B cell (primary cell): Measurements from ENCODE around the gene GIPC1. TPM values are rescaled to one million over a fixed set of nuclear protein-coding genes. Genes with fewer than 3 reads are reported as not detected.

Experiments
- ATAC-seq: fragments of 200-7000 bp; cut with Tn5 transposase; one replicate; pipeline ENCODE4 v1.10.0; 2021; ENCODE audit warnings: low read depth, mild to moderate bottlenecking, moderate number of reproducible peaks, moderate library complexity
- CTCF ChIA-PET: fragments of 350-600 bp; sonication (Branson Sonifier 250); formaldehyde crosslinking; loops from one replicate; lab custom pipeline; 2021; ENCODE audit warnings: antibody characterized with exemption, inconsistent platforms; lab: Charles Lee
- POLR2A ChIA-PET: fragments of 350-600 bp; sonication (Branson Sonifier 250); formaldehyde crosslinking; loops from one replicate; lab custom pipeline; 2021; ENCODE audit warnings: antibody characterized with exemption; lab: Charles Lee
- DNase-seq: peaks from one replicate; pipeline ENCODE4 v3.0.0; 2013
- H2AFZ ChIP-seq: 2 replicates; pipeline ENCODE4 v1.6.1; 2012; ENCODE audit warnings: mild to moderate bottlenecking, low read depth, low read length; ENCODE audit not compliant: insufficient read depth, poor library complexity, severe bottlenecking
- H3K27ac ChIP-seq, 2 donors: 1 replicate in 1 of 2; 2 replicates in 1 of 2; pipeline ENCODE4 v1.5.1; 2012 to 2013; ENCODE audit warnings: low read length in 2 of 2, mild to moderate bottlenecking in 2 of 2, moderate library complexity in 1 of 2
- H3K27me3 ChIP-seq, 4 experiments: fragments of 200-600 bp in 1 of 4; sonication (generic) in 1 of 4; replicated peaks in 1 of 4; 1 replicate in 2 of 4; 2 replicates in 2 of 4; pipeline versions ENCODE4 v1.6.1 to v1.7.0; 2013 to 2016; ENCODE audit warnings: low read length in 3 of 4, mild to moderate bottlenecking in 2 of 4, mixed read lengths in 1 of 4, moderate library complexity in 1 of 4; ENCODE audit not compliant: insufficient read depth in 4 of 4, control insufficient read depth in 3 of 4; ENCODE audit errors: control extremely low read depth in 1 of 4
- H3K36me3 ChIP-seq, 2 experiments: replicated peaks in 1 of 2; 1 replicate in 1 of 2; 2 replicates in 1 of 2; pipeline versions ENCODE4 v1.6.1 to v1.7.1; 2013; ENCODE audit warnings: low read length in 1 of 2; ENCODE audit not compliant: insufficient read depth in 2 of 2, control insufficient read depth in 1 of 2; ENCODE audit errors: control extremely low read depth in 1 of 2, extremely low read depth in 1 of 2
- H3K4me1 ChIP-seq, 2 donors: fragments of 200-600 bp in 1 of 2; sonication (generic) in 1 of 2; 1 replicate in 1 of 2; 2 replicates in 1 of 2; pipeline versions ENCODE4 v1.5.1 to v1.6.1; 2013 to 2017; ENCODE audit warnings: low read length in 2 of 2; ENCODE audit not compliant: control insufficient read depth in 2 of 2, insufficient read depth in 2 of 2
- H3K4me2 ChIP-seq: replicated peaks from 2 replicates; pipeline ENCODE3; 2012; ENCODE audit warnings: mild to moderate bottlenecking, low read depth, low read length; ENCODE audit not compliant: poor library complexity, severe bottlenecking
- H3K4me3 ChIP-seq, 5 experiments: fragments of 200-600 bp in 1 of 5; sonication (generic) in 1 of 5; 1 replicate in 3 of 5; 2 replicates in 2 of 5; pipeline versions ENCODE4 v1.5.1 to v1.7.0; 2011 to 2016; ENCODE audit warnings: low read length in 4 of 5, mild to moderate bottlenecking in 4 of 5, low read depth in 2 of 5, control low read depth in 1 of 5, moderate library complexity in 1 of 5; ENCODE audit not compliant: insufficient read depth in 1 of 5; ENCODE audit errors: control extremely low read depth in 1 of 5, extremely low read depth in 1 of 5
- H3K79me2 ChIP-seq: fragments of 200-600 bp; sonication (generic); one replicate; pipeline ENCODE4 v1.6.0; 2016; ENCODE audit warnings: low read length; ENCODE audit not compliant: control insufficient read depth, insufficient read depth
- H3K9ac ChIP-seq: fragments of 200-600 bp; sonication (generic); 2 replicates; pipeline ENCODE4 v1.6.1; 2017; ENCODE audit warnings: mild to moderate bottlenecking, low read length, moderate library complexity
- H3K9me3 ChIP-seq, 3 donors: one replicate each; pipeline versions ENCODE4 v1.6.1 to v1.7.1; 2013; ENCODE audit warnings: low read length in 2 of 3; ENCODE audit not compliant: control insufficient read depth in 2 of 3, insufficient read depth in 1 of 3; ENCODE audit errors: control extremely low read depth in 1 of 3
- H4K20me1 ChIP-seq: 2 replicates; pipeline ENCODE4 v1.6.0; 2012; ENCODE audit warnings: mild to moderate bottlenecking, low read length; ENCODE audit not compliant: insufficient read depth, control insufficient read depth, poor library complexity, severe bottlenecking
- H3K27ac Mint-ChIP-seq: one replicate; pipeline ENCODE4 v1.8.0; 2021; ENCODE audit warnings: mixed read lengths
- H3K27me3 Mint-ChIP-seq: one replicate; pipeline ENCODE4 v1.8.0; 2021; ENCODE audit warnings: mixed read lengths
- H3K4me1 Mint-ChIP-seq: one replicate; pipeline ENCODE4 v1.8.0; 2021; ENCODE audit warnings: mixed read lengths
- H3K4me3 Mint-ChIP-seq: one replicate; pipeline ENCODE4 v1.8.0; 2021; ENCODE audit warnings: mixed read lengths
- H3K9me3 Mint-ChIP-seq: one replicate; pipeline ENCODE4 v1.8.0; 2022; ENCODE audit warnings: mixed read lengths; ENCODE audit not compliant: insufficient read depth
- EZH2 ChIP-seq: IDR thresholded peaks from 2 replicates; pipeline ENCODE4 v1.6.1; 2012; ENCODE audit warnings: borderline replicate concordance, low read depth, mild to moderate bottlenecking, moderate library complexity, low read length; ENCODE audit not compliant: insufficient read depth, poor library complexity, severe bottlenecking
- WGBS: methylation state at CpG from one replicate; pipeline ENCODE4 v1.1.5; 2013; ENCODE audit warnings: missing lambda C conversion rate; ENCODE audit not compliant: insufficient coverage; 5-methylcytosine and 5-hydroxymethylcytosine counted together
- intact Hi-C: fragments of 100-400 bp; cut with micrococcal nuclease; formaldehyde crosslinking; loops from one replicate; pipeline ENCODE4 v1.10.0; 2022
- polyA plus RNA-seq: library from polyadenylated mRNA; depleted of rRNA; stranded (reverse); fragments of >200 nt; gene quantifications from 2 replicates; pipeline ENCODE4 v1.2.3, GENCODE V29; 2012
- total RNA-seq, 2 donors: library from RNA; stranded (reverse); fragments of 120-200 nt in 1 of 2; gene quantifications; 1 replicate in 1 of 2; 2 replicates in 1 of 2; pipeline versions ENCODE4 v1.2.3 to v1.2.4, GENCODE V29; 2013 to 2022
- TF ChIP-seq, protein P1 (sequence below): fragments of 200-600 bp; IDR thresholded peaks from one replicate; pipeline ENCODE4 v1.8.0; 2022; ENCODE audit warnings: antibody characterized with exemption, mild to moderate bottlenecking

Gene GIPC1
- total and polyA plus RNA-seq, 2 donors (not counting 1 experiment from before 2014, with no cell fraction given), result 11.3 to 12.0 TPM

DNA sequence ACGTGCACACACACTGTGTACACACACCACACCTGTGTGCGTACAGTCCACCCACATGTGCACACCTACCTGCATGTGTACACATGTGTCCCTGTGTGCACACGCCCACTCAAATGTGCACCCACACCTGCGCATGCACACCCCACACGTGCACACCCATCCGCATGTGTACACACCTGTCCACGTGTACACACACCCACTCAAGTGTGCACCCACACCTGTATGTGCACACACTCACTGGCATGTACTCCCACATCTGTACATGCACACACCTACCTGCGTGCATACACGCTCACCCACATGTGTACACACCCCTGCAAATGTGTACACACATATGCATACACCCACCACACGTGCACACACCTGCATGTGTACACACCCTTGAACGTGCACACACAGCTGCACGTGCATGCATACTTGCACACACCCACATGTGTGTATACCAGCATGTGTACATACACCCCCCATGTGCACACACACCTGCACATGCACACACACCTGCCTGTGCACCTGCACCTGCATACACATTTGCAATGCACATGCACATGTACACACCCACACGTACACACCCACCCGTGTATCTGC is 52.2 kb downstream of the GIPC1 start:
- no peak for ATAC-seq
- peaks cover 83% of the 10 kb centered on the region for H3K79me2 ChIP-seq
- H3K27ac ChIP-seq, result no peak overlapping the region
- H2AFZ ChIP-seq, result no peak overlapping the region
- no peaks in the 10 kb centered on the region for H3K27me3 ChIP-seq
- no peak for DNase-seq
- H3K9ac ChIP-seq, result no peak overlapping the region
- Mint-ChIP-seq H3K9me3 (no peaks in the 10 kb centered on the region), H3K4me1 (peaks cover 29% of the 10 kb centered on the region), H3K27ac (no peak overlapping the region), H3K4me3 (no peak overlapping the region), H3K27me3 (no peaks in the 10 kb centered on the region)
- ChIA-PET POLR2A (no interaction called here), CTCF (no interaction called here)
- H4K20me1 ChIP-seq, result peaks cover 29% of the 10 kb centered on the region
- 98% methylated on average over 13 of the region's 14 CpGs for WGBS
- TF ChIP-seq EZH2, result no peak
- TF ChIP-seq, protein P1, sequence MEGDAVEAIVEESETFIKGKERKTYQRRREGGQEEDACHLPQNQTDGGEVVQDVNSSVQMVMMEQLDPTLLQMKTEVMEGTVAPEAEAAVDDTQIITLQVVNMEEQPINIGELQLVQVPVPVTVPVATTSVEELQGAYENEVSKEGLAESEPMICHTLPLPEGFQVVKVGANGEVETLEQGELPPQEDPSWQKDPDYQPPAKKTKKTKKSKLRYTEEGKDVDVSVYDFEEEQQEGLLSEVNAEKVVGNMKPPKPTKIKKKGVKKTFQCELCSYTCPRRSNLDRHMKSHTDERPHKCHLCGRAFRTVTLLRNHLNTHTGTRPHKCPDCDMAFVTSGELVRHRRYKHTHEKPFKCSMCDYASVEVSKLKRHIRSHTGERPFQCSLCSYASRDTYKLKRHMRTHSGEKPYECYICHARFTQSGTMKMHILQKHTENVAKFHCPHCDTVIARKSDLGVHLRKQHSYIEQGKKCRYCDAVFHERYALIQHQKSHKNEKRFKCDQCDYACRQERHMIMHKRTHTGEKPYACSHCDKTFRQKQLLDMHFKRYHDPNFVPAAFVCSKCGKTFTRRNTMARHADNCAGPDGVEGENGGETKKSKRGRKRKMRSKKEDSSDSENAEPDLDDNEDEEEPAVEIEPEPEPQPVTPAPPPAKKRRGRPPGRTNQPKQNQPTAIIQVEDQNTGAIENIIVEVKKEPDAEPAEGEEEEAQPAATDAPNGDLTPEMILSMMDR, result no peak
- no peak overlapping the region for H3K4me3 ChIP-seq
- intact Hi-C loops, result no loop called here
- H3K4me2 ChIP-seq, result no peak overlapping the region
- H3K36me3 ChIP-seq, result peaks cover 10 to 64% of the 10 kb centered on the region in 2 experiments
- H3K9me3 ChIP-seq, result no peaks in the 10 kb centered on the region
- peaks cover 20 to 23% of the 10 kb centered on the region in 2 donors for H3K4me1 ChIP-seq

DNA sequence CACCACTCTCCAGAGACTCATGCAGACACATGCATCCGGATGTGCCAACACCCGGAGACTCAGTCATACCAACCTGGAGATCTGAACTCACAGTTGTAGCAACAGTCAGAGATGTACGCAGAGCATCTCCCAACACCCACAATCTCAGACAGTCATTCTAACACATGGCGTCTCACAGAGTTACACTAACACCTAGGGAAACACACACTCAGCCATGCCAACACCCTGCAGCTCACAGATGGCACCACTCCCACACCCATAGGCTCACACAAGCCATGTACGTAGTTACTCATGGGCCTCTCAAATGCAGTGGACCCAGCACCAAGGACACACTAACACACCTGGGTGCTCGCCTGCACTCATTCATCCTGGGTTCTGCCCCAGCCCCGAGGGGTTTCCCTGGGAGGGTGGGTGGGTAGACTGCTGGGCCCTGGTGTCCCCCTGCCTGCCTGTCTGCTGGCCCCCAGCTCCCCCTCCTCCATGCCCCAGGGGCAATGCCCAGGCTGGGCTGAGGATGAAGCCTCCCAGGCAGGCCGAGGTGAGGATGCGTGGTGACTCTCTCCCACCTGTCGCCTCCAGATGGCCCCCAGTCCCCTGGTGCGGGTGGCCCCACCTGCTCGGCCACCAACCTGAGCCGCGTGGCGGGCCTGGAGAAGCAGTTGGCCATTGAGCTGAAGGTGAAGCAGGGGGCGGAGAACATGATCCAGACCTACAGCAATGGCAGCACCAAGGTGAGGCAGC is 52.9 kb downstream of the GIPC1 start:
- no peaks in the 10 kb centered on the region for H3K9me3 ChIP-seq
- CTCF ChIA-PET, result no interaction called here
- no peak overlapping the region for H3K4me2 ChIP-seq
- ATAC-seq (no peak), DNase-seq (no peak)
- H3K36me3 ChIP-seq, result peaks cover 10 to 57% of the 10 kb centered on the region in 2 experiments
- H3K9ac ChIP-seq, result no peak overlapping the region
- peaks cover 83% of the 10 kb centered on the region for H3K79me2 ChIP-seq
- H3K27me3 ChIP-seq, result no peaks in the 10 kb centered on the region
- peaks cover 29% of the 10 kb centered on the region for H3K4me1 Mint-ChIP-seq
- peaks cover 20 to 23% of the 10 kb centered on the region in 2 donors for H3K4me1 ChIP-seq
- no peak overlapping the region for H3K4me3 ChIP-seq
- POLR2A ChIA-PET, result no interaction called here
- no peaks in the 10 kb centered on the region for H3K9me3 Mint-ChIP-seq
- H4K20me1 ChIP-seq, result peaks cover 22% of the 10 kb centered on the region
- no peak for TF ChIP-seq EZH2
- TF ChIP-seq, protein P1, result no peak
- H3K4me3 Mint-ChIP-seq, result no peak overlapping the region
- no peak overlapping the region for H2AFZ ChIP-seq
- H3K27ac ChIP-seq, result no peak overlapping the region
- 97% methylated on average over 14 of the region's 16 CpGs for WGBS
- no peaks in the 10 kb centered on the region for H3K27me3 Mint-ChIP-seq
- intact Hi-C loops, result no loop called here
- H3K27ac Mint-ChIP-seq, result no peak overlapping the region
